Neural cell (in vitro differentiated cells): Measurements from ENCODE around the gene GRK1. TPM values are rescaled to one million over a fixed set of nuclear protein-coding genes. Genes with fewer than 3 reads are reported as not detected.

ENCODE experiments used
- H2AFZ ChIP-seq: fragments of 200-600, 300-800 bp; sonication (generic), shearing (Covaris generic); 2 replicates; pipeline ENCODE4 v1.6.0; 2014; ENCODE audit warnings: low read depth, mild to moderate bottlenecking, antibody characterized with exemption, low read length, moderate library complexity
- H3F3A ChIP-seq: fragments of 200-600 bp; shearing (Covaris generic); 2 replicates; pipeline ENCODE4 v1.6.1; 2016; ENCODE audit warnings: mild to moderate bottlenecking, moderate library complexity, mixed read lengths, antibody characterized with exemption, low read length; ENCODE audit not compliant: insufficient read depth, poor library complexity, severe bottlenecking
- H3K27ac ChIP-seq: fragments of 200-600, 300-800 bp; sonication (generic), shearing (Covaris generic); 2 replicates; pipeline ENCODE4 v1.5.1; 2014; ENCODE audit warnings: mild to moderate bottlenecking, low read length, moderate library complexity
- H3K27me3 ChIP-seq: fragments of 300-800, 200-600 bp; sonication (generic), shearing (Covaris generic); 2 replicates; pipeline ENCODE4 v1.6.0; 2014; ENCODE audit warnings: mild to moderate bottlenecking, low read depth, low read length, moderate library complexity; ENCODE audit not compliant: insufficient read depth
- H3K36me3 ChIP-seq: fragments of 300-800, 200-600 bp; sonication (generic), shearing (Covaris generic); 2 replicates; pipeline ENCODE4 v1.5.1; 2014; ENCODE audit warnings: mild to moderate bottlenecking, antibody characterized with exemption, low read length, moderate library complexity; ENCODE audit not compliant: insufficient read depth
- H3K4me2 ChIP-seq: fragments of 300-800, 200-600 bp; sonication (generic), shearing (Covaris generic); 2 replicates; pipeline ENCODE4 v1.6.0; 2014; ENCODE audit warnings: mild to moderate bottlenecking, low read length
- H3K4me3 ChIP-seq: fragments of 300-800, 200-600 bp; sonication (generic), shearing (Covaris generic); 2 replicates; pipeline ENCODE4 v1.5.1; 2014; ENCODE audit warnings: mild to moderate bottlenecking, low read length, moderate library complexity
- H3K79me2 ChIP-seq: fragments of 200-600 bp; shearing (Covaris generic); replicated peaks from 2 replicates; pipeline ENCODE4 v1.6.0; 2014; ENCODE audit warnings: mild to moderate bottlenecking, low read length, moderate library complexity; ENCODE audit not compliant: insufficient read depth
- H3K9ac ChIP-seq: fragments of 300-800, 200-600 bp; sonication (generic), shearing (Covaris generic); 2 replicates; pipeline ENCODE4 v1.6.1; 2016; ENCODE audit warnings: mild to moderate bottlenecking, low read length, mixed read lengths
- H3K9me2 ChIP-seq: fragments of 200-600 bp; shearing (Covaris generic); 2 replicates; pipeline ENCODE4 v1.6.1; 2016; ENCODE audit warnings: mild to moderate bottlenecking, low read length, mixed read lengths; ENCODE audit not compliant: insufficient read depth
- H3K9me3 ChIP-seq: fragments of 200-600, 300-800 bp; sonication (generic), shearing (Covaris generic); 2 replicates; pipeline ENCODE4 v1.6.1; 2016; ENCODE audit warnings: mild to moderate bottlenecking, mixed run types, low read length, moderate library complexity, mixed read lengths
- H4K20me1 ChIP-seq: fragments of 200-600 bp; shearing (Covaris generic); 2 replicates; pipeline ENCODE4 v1.6.1; 2016; ENCODE audit warnings: mild to moderate bottlenecking, mixed run types; ENCODE audit not compliant: insufficient read depth
- EP300 ChIP-seq: fragments of 450-650 bp; conservative IDR thresholded peaks from 2 replicates; pipeline ENCODE4 v1.6.1; 2014; ENCODE audit warnings: antibody characterized with exemption, mild to moderate bottlenecking, moderate library complexity; ENCODE audit not compliant: poor library complexity, severe bottlenecking
- EZH2 ChIP-seq: fragments of 200-600, 300-800 bp; shearing (Covaris generic), sonication (generic); IDR thresholded peaks from 2 replicates; pipeline ENCODE4 v1.6.1; 2014; ENCODE audit warnings: antibody characterized with exemption, low read length, borderline replicate concordance, mild to moderate bottlenecking; ENCODE audit not compliant: insufficient read depth, poor library complexity, severe bottlenecking
- MXI1 ChIP-seq: fragments of 450-650 bp; conservative IDR thresholded peaks from 2 replicates; pipeline ENCODE4 v1.6.1; 2014; ENCODE audit warnings: antibody characterized with exemption, mild to moderate bottlenecking; ENCODE audit not compliant: poor library complexity, severe bottlenecking
- POLR2AphosphoS5 ChIP-seq: IDR thresholded peaks from 2 replicates; pipeline ENCODE4 v1.6.1; 2012
- RAD21 ChIP-seq: fragments of 450-650 bp; conservative IDR thresholded peaks from 2 replicates; pipeline ENCODE4 v1.6.1; 2014; ENCODE audit warnings: antibody characterized with exemption, mild to moderate bottlenecking, moderate library complexity
- REST ChIP-seq: IDR thresholded peaks from 2 replicates; pipeline ENCODE4 v1.6.1; 2012; ENCODE audit warnings: borderline replicate concordance
- SMC3 ChIP-seq: fragments of 450-650 bp; conservative IDR thresholded peaks from 2 replicates; pipeline ENCODE4 v1.6.1; 2014; ENCODE audit warnings: antibody characterized with exemption, mild to moderate bottlenecking, moderate library complexity; ENCODE audit not compliant: poor library complexity
- TAF1 ChIP-seq: IDR thresholded peaks from 2 replicates; pipeline ENCODE4 v1.6.1; 2012; ENCODE audit warnings: low read depth
- polyA plus RNA-seq: library from polyadenylated mRNA; depleted of rRNA; stranded (reverse); fragments of >200 nt; gene quantifications from 2 replicates; pipeline ENCODE4 v1.2.3, GENCODE V29; 2014

The GRK1 gene
- polyA plus RNA-seq, 1 donor from 2014 or later, result 0.06 TPM

GRCh38 chr13:113742445-113743120 lies 75.6 kb downstream of the GRK1 start:
- H3K4me2 ChIP-seq, result no peak overlapping the region
- no peaks in the 10 kb centered on the region for H3F3A ChIP-seq
- no peaks in the 10 kb centered on the region for H3K79me2 ChIP-seq
- H3K36me3 ChIP-seq, result no peaks in the 10 kb centered on the region
- H3K9me2 ChIP-seq, result no peaks in the 10 kb centered on the region
- TF ChIP-seq MXI1 (no peak), REST (no peak), SMC3 (no peak)
- H3K9ac ChIP-seq, result no peak overlapping the region
- H3K27ac ChIP-seq, result no peak overlapping the region
- H2AFZ ChIP-seq, result no peak overlapping the region
- H3K9me3 ChIP-seq, result no peaks in the 10 kb centered on the region
- H3K4me3 ChIP-seq, result no peak overlapping the region
- no peaks in the 10 kb centered on the region for H3K27me3 ChIP-seq
- H4K20me1 ChIP-seq, result no peaks in the 10 kb centered on the region

- H3K9me2 ChIP-seq, result no peaks in the 10 kb centered on the region
- H3F3A ChIP-seq, result no peaks in the 10 kb centered on the region
- H3K4me2 ChIP-seq, result no peak overlapping the region
- H3K79me2 ChIP-seq, result no peaks in the 10 kb centered on the region
- TF ChIP-seq REST (no peak), RAD21 (no peak), POLR2AphosphoS5 (no peak), EP300 (no peak), TAF1 (no peak), EZH2 (no peak)
- H3K9me3 ChIP-seq, result no peaks in the 10 kb centered on the region
- H3K36me3 ChIP-seq, result no peaks in the 10 kb centered on the region
- no peak overlapping the region for H2AFZ ChIP-seq
- H3K27ac ChIP-seq, result no peak overlapping the region
- H3K9ac ChIP-seq, result no peak overlapping the region
- no peak overlapping the region for H3K4me3 ChIP-seq
- no peaks in the 10 kb centered on the region for H4K20me1 ChIP-seq
- H3K27me3 ChIP-seq, result no peaks in the 10 kb centered on the region
Observed at GRCh38 chr13:113743366-113744195, 76.6 kb downstream of the GRK1 start.
